Measurements from ENCODE around the gene MRPL14.

MRPL14 gene

DNA sequence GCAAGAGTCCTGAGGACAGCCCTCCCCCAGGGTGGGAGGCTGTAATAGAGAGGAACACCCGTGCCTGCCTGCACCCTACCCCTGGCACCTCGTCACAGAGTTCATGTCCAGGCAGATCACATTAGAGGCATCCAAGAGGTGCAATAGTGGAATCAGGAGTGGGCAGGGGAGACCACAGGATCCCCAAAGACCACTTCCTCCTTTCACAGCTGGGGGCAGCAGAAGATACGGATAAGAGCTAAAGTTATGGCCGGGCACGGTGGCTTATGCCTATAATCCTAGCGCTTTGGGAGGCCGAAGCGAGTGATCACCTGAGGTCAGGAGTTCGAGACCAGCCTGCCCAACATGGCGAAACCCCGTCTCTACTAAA is 29.9 kb upstream of the MRPL14 start:
- no peaks in the 10 kb centered on the region for H3K4me1 ChIP-seq (ENCODE audit: low read depth, poor library complexity, severe bottlenecking)
- H3K4me2 ChIP-seq: no peak overlapping the region

DNA sequence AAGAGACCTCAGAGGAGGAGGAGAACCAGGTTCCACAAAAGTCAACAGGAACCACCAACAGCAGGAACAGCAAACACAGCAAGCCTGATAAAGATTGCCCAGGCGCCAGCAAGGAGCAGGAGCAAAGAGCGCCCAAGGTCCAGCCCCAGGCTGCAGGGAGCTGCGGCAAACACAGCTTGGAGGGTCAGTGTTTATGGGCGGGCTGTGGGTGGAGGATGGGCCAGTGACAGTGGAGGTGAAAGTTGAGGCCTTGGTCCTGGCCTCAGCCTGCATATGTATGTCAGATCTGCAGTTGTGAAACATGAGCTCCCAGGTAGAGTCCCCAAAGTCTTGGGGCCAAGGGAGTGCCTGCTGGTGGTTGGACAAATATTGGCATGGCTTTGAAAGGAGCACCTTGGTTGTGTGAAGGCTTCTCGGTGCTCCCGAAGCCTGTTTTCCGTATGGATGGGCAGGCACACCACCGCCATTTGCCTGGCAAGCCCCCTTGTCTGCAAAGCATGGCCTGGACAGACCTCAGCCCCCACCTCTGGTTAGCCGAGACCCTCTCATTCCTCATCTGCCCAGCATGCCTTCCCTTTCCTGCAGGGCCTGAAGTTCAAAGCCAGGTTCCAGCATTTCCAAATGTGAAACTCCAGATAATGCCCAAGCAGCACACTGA is 29.4 kb upstream of the MRPL14 start:
- Histone ChIP-seq H3K4me2 (no peak overlapping the region), H3K27me3 (ENCODE audit: insufficient read depth, low read depth) (no peaks in the 10 kb centered on the region), H4K20me1 (ENCODE audit: insufficient read depth) (no peaks in the 10 kb centered on the region), H2AFZ (ENCODE audit: low read depth) (no peak overlapping the region), H3K79me2 (ENCODE audit: insufficient read depth, low read depth) (no peaks in the 10 kb centered on the region), H3K9ac (no peak overlapping the region), H3K27ac (no peak overlapping the region), H3K4me1 (ENCODE audit: low read depth, poor library complexity, severe bottlenecking) (no peaks in the 10 kb centered on the region), H3K36me3 (ENCODE audit: insufficient read depth) (no peaks in the 10 kb centered on the region), H3K4me3 (IDR thresholded peaks at IDR 0.05; ENCODE audit: insufficient read depth, low read depth, low read length) (no peak overlapping the region)
- no peak for TF ChIP-seq CTCF (conservative IDR thresholded peaks at IDR 0.05; ENCODE audit: low read depth, low read length)

More for the DNA sequence above, 29.9 kb upstream of the MRPL14 start:
- Histone ChIP-seq H3K79me2 (ENCODE audit: insufficient read depth, low read depth) (no peaks in the 10 kb centered on the region), H3K4me3 (IDR thresholded peaks at IDR 0.05; ENCODE audit: insufficient read depth, low read depth, low read length) (no peak overlapping the region), H4K20me1 (ENCODE audit: insufficient read depth) (no peaks in the 10 kb centered on the region), H3K27me3 (ENCODE audit: insufficient read depth, low read depth) (no peaks in the 10 kb centered on the region), H3K36me3 (ENCODE audit: insufficient read depth) (no peaks in the 10 kb centered on the region), H3K9ac (no peak overlapping the region), H2AFZ (ENCODE audit: low read depth) (no peak overlapping the region), H3K27ac (no peak overlapping the region)
- no peak for TF ChIP-seq CTCF (conservative IDR thresholded peaks at IDR 0.05; ENCODE audit: low read depth, low read length)

GRCh38 chr6:44154067-44154466 is 26.8 kb upstream of the MRPL14 start:
- Histone ChIP-seq H3K4me1 (ENCODE audit: low read depth, poor library complexity, severe bottlenecking) (no peaks in the 10 kb centered on the region), H3K4me3 (IDR thresholded peaks at IDR 0.05; ENCODE audit: insufficient read depth, low read depth, low read length) (no peak overlapping the region), H3K27me3 (ENCODE audit: insufficient read depth, low read depth) (no peaks in the 10 kb centered on the region), H3K4me2 (no peak overlapping the region), H3K27ac (no peak overlapping the region), H3K9ac (no peak overlapping the region), H3K36me3 (ENCODE audit: insufficient read depth) (no peaks in the 10 kb centered on the region), H4K20me1 (ENCODE audit: insufficient read depth) (no peaks in the 10 kb centered on the region), H2AFZ (ENCODE audit: low read depth) (no peak overlapping the region), H3K79me2 (ENCODE audit: insufficient read depth, low read depth) (no peaks in the 10 kb centered on the region)
- no peak for TF ChIP-seq CTCF (conservative IDR thresholded peaks at IDR 0.05; ENCODE audit: low read depth, low read length)

DNA sequence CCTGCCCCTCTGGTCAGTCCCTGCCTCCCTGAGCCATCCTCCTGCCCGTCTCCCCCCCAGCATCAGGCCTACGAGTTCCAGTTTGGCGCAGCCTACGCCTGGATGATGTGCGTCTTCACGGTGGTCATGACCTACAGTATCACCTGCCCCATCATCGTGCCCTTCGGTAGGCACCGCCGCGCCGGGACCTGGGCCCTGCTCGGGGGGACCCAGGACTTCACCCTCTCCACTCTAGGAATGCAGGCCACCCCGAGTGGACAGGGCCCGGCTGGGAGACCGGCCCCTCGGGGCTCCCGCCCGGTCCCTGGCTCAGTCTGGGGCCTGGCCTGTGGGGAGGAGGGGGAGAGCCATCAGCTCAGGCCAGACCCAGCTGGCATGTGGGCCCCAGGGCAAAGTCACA is 25.3 kb upstream of the MRPL14 start:
- Histone ChIP-seq H3K4me2 (no peak overlapping the region), H3K27ac (no peak overlapping the region), H3K4me1 (ENCODE audit: low read depth, poor library complexity, severe bottlenecking) (no peaks in the 10 kb centered on the region), H2AFZ (ENCODE audit: low read depth) (no peak overlapping the region), H4K20me1 (ENCODE audit: insufficient read depth) (no peaks in the 10 kb centered on the region), H3K36me3 (ENCODE audit: insufficient read depth) (no peaks in the 10 kb centered on the region), H3K79me2 (ENCODE audit: insufficient read depth, low read depth) (no peaks in the 10 kb centered on the region), H3K9ac (no peak overlapping the region), H3K4me3 (IDR thresholded peaks at IDR 0.05; ENCODE audit: insufficient read depth, low read depth, low read length) (no peak overlapping the region), H3K27me3 (ENCODE audit: insufficient read depth, low read depth) (no peaks in the 10 kb centered on the region)
- no peak for TF ChIP-seq CTCF (conservative IDR thresholded peaks at IDR 0.05; ENCODE audit: low read depth, low read length)

All from KMS-11 (cell line).